Mucosa of rectum (tissue), 2 donors: ENCODE results near the gene PRPF4.
A peak's percentile ranks its signal among the peaks of the same experiment; 100 is the strongest.

Source experiments
- H3K27ac ChIP-seq, 2 donors: one replicate each; pipeline ENCODE4 v1.7.0; 2013; ENCODE audit warnings: inconsistent platforms in 2 of 2, low read depth in 2 of 2, low read length in 2 of 2
- H3K27me3 ChIP-seq, 2 donors: one replicate each; pipeline ENCODE4 v1.7.0; 2013; ENCODE audit warnings: low read length in 2 of 2; ENCODE audit not compliant: control insufficient read depth in 2 of 2, insufficient read depth in 2 of 2
- H3K36me3 ChIP-seq, 2 donors: one replicate each; pipeline ENCODE4 v1.7.0; 2013; ENCODE audit warnings: low read length in 2 of 2; ENCODE audit not compliant: control insufficient read depth in 2 of 2, insufficient read depth in 2 of 2
- H3K4me1 ChIP-seq, 2 donors: one replicate each; pipeline ENCODE4 v1.7.0; 2013; ENCODE audit warnings: low read length in 2 of 2, mild to moderate bottlenecking in 1 of 2; ENCODE audit not compliant: control insufficient read depth in 2 of 2, insufficient read depth in 2 of 2
- H3K4me3 ChIP-seq, 2 donors: one replicate each; pipeline ENCODE4 v1.7.0; 2013; ENCODE audit warnings: low read length in 2 of 2
- H3K9ac ChIP-seq, 2 donors: one replicate each; pipeline ENCODE4 v1.7.0; 2013; ENCODE audit warnings: low read length in 2 of 2, low read depth in 1 of 2, mild to moderate bottlenecking in 1 of 2
- H3K9me3 ChIP-seq, 2 donors: one replicate each; pipeline ENCODE4 v1.7.0; 2013; ENCODE audit warnings: low read length in 2 of 2; ENCODE audit not compliant: control insufficient read depth in 2 of 2
- donor health status: healthy.
- donor health status: Normal muscosa, but diverticular disease.

PRPF4 gene

DNA sequence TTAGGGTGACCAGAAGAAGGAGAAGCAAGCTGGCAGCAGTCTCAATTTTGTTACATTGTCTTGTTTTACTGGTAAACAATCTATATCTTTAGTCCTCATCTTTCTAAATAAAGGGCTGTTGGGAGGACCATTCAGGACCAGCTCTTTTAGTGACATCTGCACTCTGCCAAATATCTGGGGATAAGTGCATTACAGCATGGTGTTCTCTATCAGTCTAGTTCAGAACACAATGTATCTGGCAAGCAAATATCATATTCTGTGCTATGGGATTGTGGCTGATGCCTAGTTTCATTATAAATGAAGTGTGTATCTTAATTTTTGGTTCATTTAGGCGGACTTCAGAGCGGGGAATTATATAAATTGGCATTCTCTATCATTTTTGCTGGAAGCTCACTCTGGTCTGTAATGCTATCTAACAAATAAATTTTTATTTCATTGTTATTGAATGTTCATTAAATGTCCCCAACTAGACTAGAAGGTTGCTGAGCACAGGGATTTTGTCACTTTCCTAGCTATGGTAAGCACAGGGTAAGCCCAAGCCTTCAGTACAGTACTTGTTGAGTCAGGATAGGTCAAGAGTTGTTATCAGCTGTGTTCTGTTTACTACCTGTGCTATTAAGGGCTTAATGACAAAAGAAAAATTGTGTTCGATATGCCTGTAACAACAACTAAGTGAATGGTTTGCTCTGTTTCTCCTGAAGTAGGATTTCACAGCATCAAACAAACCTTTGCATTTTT lies 52.8 kb downstream of the PRPF4 start:
- H3K36me3 ChIP-seq = no peaks in the 10 kb centered on the region
- H3K4me3 ChIP-seq = no peak overlapping the region
- no peaks in the 10 kb centered on the region for H3K9me3 ChIP-seq
- no peak overlapping the region for H3K27ac ChIP-seq
- H3K9ac ChIP-seq = no peak overlapping the region
- H3K27me3 ChIP-seq = no peaks in the 10 kb centered on the region
- no peaks in the 10 kb centered on the region for H3K4me1 ChIP-seq

DNA sequence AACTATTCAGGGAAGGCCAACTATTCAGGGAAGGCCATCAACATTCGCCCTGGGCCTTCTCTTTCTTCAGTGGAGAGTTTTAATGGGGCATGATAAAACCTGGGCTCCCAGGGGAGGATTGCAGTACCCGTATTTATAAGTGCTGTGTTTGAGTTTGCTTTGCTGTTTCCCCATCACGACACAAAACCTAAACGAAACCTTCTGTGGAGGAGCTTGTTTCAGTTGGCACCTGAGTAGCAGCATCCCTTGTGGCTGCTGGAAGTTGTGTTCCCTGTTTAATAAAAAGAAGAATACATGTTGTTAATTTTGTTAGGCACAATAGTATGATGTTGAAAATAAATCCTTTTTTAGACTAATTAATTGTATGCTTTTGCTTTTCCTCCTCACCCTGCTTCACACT lies 56.3 kb downstream of the PRPF4 start:
- H3K36me3 ChIP-seq = no peaks in the 10 kb centered on the region
- H3K27ac ChIP-seq = no peak overlapping the region
- H3K27me3 ChIP-seq = no peaks in the 10 kb centered on the region
- no peaks in the 10 kb centered on the region for H3K9me3 ChIP-seq
- H3K4me3 ChIP-seq = no peak overlapping the region
- H3K4me1 ChIP-seq = no peaks in the 10 kb centered on the region
- H3K9ac ChIP-seq = no peak overlapping the region

DNA sequence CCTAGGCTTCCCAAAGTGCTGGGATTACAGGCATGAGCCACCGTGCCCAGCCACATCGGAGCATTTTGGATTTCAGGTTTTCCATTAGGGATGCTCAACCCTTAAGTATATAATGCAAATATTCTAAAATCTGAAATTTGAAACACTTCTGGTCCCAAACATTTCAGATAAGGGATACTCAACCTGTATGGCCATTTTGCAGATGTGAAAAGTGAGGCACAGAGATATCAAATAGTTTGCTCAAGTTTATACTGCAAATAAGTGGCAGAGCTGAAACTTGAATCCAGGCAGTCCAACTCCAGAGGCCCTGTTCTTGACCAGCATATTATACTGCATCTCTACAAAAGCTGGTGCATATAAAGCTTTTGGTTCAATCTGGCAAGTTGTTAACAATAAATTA lies 62.3 kb downstream of the PRPF4 start:
- Histone ChIP-seq H3K27me3 (no peaks in the 10 kb centered on the region), H3K36me3 (no peaks in the 10 kb centered on the region), H3K9ac (no peak overlapping the region), H3K4me3 (no peak overlapping the region), H3K27ac (no peak overlapping the region), H3K9me3 (no peaks in the 10 kb centered on the region), H3K4me1 (peaks cover 7 to 11% of the 10 kb centered on the region in 2 donors)

DNA sequence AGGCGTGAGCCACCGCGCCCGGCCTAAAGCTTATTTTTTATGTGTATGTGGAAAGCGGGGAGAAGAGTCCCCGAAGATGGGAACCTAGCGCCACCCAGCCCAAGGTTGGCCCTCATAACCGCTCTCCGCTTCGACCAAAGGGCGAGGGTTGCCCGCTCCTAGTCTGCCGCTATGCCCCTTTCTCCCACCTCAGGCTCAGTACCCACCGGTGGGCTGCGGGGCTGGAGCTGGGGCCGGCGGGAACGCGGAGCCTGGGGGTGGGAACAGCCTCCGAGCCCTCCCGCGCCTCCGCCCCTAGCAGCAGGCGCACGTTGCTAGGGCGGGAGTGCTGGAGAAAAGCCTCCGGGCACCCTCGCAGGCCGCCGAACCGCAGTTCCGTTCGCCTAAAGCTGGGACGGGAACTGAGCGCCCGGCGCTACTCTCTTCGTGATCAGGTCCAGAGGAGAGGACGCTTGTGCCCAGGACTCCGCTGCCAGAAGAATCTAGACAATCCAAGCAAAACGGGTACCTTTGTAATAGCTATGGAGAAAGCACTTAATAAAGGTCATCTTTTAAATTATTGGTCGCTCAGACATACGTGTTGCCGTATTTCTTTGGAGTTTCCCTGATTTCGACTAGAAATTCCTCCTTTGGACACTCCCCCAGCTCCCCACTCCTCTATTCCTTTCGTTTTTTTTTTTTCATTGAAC lies 64.7 kb downstream of the PRPF4 start, which contains the start of gene WDR31:
Gene WDR31 (minus strand): TSS at position 265 of the 689 bp plus-strand sequence. CDS start 8,253 bp downstream, outside the sequence.
- Histone ChIP-seq H3K9ac (peak within 1 kb of the TSS; percentile 58 to 66), H3K4me1 (peaks cover 7 to 18% of the 10 kb centered on the region in 2 donors), H3K36me3 (no peaks in the 10 kb centered on the region), H3K9me3 (no peaks in the 10 kb centered on the region), H3K27me3 (no peaks in the 10 kb centered on the region), H3K27ac (peak within 1 kb of the TSS; percentile 46 to 66), H3K4me3 (peak within 1 kb of the TSS; percentile 74 to 89)

DNA sequence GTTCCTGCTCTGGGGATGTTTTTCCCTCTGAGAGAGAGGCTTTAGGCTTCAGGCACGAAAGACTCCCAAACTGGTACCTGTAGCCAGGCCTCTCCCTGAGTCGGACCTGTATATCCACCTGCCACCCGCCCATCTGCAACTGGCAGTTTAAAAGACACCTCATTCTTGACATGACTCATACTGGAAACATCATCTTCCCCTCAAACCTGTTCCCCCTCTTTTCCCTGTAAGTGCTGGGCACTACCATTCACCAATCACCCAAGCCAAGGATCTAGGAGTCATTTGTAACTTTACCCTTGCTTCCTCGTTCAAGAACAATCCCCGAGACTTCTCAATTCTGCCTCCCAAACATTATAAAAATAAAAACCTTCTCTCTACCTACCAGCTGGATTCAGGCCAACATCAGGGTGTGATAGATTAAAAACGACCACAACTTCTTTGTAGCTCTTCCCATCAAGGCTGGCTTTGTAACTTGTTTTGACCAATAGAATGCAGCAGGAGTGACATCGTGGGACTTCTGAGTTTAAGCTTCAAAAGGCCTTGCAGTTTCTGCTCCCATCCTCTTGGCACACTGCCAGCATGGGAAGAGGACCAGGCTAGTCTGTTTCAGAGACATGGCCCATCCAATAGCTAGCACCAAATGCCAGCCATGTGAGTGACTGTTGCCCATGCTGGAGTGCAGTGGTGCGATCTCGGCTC lies 66.4 kb downstream of the PRPF4 start:
- H3K4me1 ChIP-seq = peaks cover 7 to 27% of the 10 kb centered on the region in 2 donors
- H3K36me3 ChIP-seq = no peaks in the 10 kb centered on the region

More for the DNA sequence above, 66.4 kb downstream of the PRPF4 start:
- H3K9ac ChIP-seq = no peak overlapping the region
- no peaks in the 10 kb centered on the region for H3K9me3 ChIP-seq
- no peak overlapping the region for H3K4me3 ChIP-seq
- peak overlapping the region in 1 of 2 donors; percentile 45 for H3K27ac ChIP-seq
- H3K27me3 ChIP-seq = no peaks in the 10 kb centered on the region
